Smooth muscle cell (in vitro differentiated cells): ENCODE measurements around the gene ZMYND8. TPM values are rescaled to one million over a fixed set of nuclear protein-coding genes. Genes with fewer than 3 reads are reported as not detected.

Source experiments
- DNase-seq: peaks from one replicate; lab custom pipeline; 2025; ENCODE audit not compliant: unreplicated experiment; lab: John Stamatoyannopoulos, UW
- H2AFZ ChIP-seq: fragments of 200-600 bp; sonication (generic); 2 replicates; pipeline ENCODE4 v1.6.0; 2016; ENCODE audit warnings: antibody characterized with exemption, low read depth, mild to moderate bottlenecking
- H3F3A ChIP-seq: fragments of 200-600 bp; sonication (generic); 2 replicates; pipeline ENCODE4 v1.6.0; 2017; ENCODE audit warnings: antibody characterized with exemption, low read depth
- H3K27ac ChIP-seq: fragments of 200-600 bp; sonication (generic); 2 replicates; pipeline ENCODE4 v1.5.1; 2016; ENCODE audit warnings: low read depth, mild to moderate bottlenecking
- H3K27me3 ChIP-seq: fragments of 200-600 bp; sonication (generic); 2 replicates; pipeline ENCODE4 v1.6.1; 2016; ENCODE audit warnings: low read depth, mild to moderate bottlenecking
- H3K36me3 ChIP-seq: fragments of 200-600 bp; sonication (generic); 2 replicates; pipeline ENCODE4 v1.5.1; 2016; ENCODE audit warnings: low read depth
- H3K4me1 ChIP-seq: fragments of 200-600 bp; sonication (generic); 2 replicates; pipeline ENCODE4 v1.5.1; 2016; ENCODE audit warnings: low read depth
- H3K4me2 ChIP-seq: fragments of 200-600 bp; sonication (generic); 2 replicates; pipeline ENCODE4 v1.6.0; 2016; ENCODE audit warnings: mild to moderate bottlenecking
- H3K4me3 ChIP-seq: fragments of 200-600 bp; sonication (generic); 2 replicates; pipeline ENCODE4 v1.5.1; 2016; ENCODE audit warnings: mild to moderate bottlenecking
- H3K79me2 ChIP-seq: fragments of 200-600 bp; sonication (generic); 2 replicates; pipeline ENCODE4 v1.6.0; 2016; ENCODE audit warnings: low read depth, mild to moderate bottlenecking
- H3K9ac ChIP-seq: fragments of 200-600 bp; sonication (generic); 2 replicates; pipeline ENCODE4 v1.6.0; 2016; ENCODE audit warnings: low read depth
- H3K9me3 ChIP-seq: fragments of 200-600 bp; sonication (generic); replicated peaks from 2 replicates; pipeline ENCODE4 v1.5.1; 2016; ENCODE audit warnings: low read depth
- H4K20me1 ChIP-seq: fragments of 200-600 bp; sonication (generic); 2 replicates; pipeline ENCODE4 v1.6.0; 2016; ENCODE audit warnings: low read depth
- WGBS: methylation state at CpG from one replicate; pipeline ENCODE4 v1.1.7; 2016; ENCODE audit warnings: low lambda C conversion rate; 5-methylcytosine and 5-hydroxymethylcytosine counted together
- polyA plus RNA-seq: library from polyadenylated mRNA; unstranded; fragments of >200 nt; fragmentation: Nextera tagmentation; extraction: Ambion mirVana; gene quantifications from 2 replicates; pipeline ENCODE4 v1.2.1, GENCODE V29; 2016
- total RNA-seq: library from RNA; depleted of rRNA; stranded (reverse); fragments of >200 nt; gene quantifications from 2 replicates; pipeline ENCODE4 v1.2.3, GENCODE V29; 2014
- TF ChIP-seq, protein P1 (sequence below): fragments of 200-600 bp; sonication (generic); IDR thresholded peaks from 2 replicates; pipeline ENCODE4 v1.5.1; 2017; ENCODE audit warnings: borderline replicate concordance, mild to moderate bottlenecking, antibody characterized with exemption; ENCODE audit not compliant: insufficient read depth, poor library complexity, severe bottlenecking

The ZMYND8 gene
- total and polyA plus RNA-seq, 2 experiments from 2014 or later = 15.2 to 24.1 TPM

GRCh38 chr20:47164140-47164539 lies 192.4 kb downstream of the ZMYND8 start:
- no peak for DNase-seq
- no peak overlapping the region for H2AFZ ChIP-seq
- no peaks in the 10 kb centered on the region for H3K4me1 ChIP-seq

DNA sequence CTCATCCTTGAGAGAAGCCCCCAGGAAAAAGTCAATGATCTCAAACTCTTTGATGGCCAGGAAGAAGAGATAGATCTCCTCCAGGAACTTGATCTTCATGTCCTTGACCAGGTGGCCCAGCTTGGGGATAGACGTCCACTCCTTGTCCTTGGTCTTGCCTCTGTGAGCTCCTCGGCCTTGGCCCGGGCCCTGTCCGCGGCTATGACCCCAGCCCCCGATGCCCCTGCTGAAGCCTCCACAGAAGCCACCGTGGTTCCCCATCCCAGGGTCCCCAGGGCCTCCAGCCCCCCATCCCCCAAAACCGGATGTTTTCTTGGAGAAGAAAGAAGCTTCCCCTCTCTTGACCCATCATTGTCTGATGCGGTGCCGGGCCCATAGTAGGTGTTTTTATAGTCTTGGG lies 195.1 kb downstream of the ZMYND8 start:
- no peak for DNase-seq
- Histone ChIP-seq H3K4me1 (no peaks in the 10 kb centered on the region), H3K4me2 (no peak overlapping the region), H3K9me3 (no peaks in the 10 kb centered on the region), H2AFZ (no peak overlapping the region), H3K27me3 (no peaks in the 10 kb centered on the region), H3K4me3 (no peak overlapping the region), H3K79me2 (no peaks in the 10 kb centered on the region), H3F3A (no peaks in the 10 kb centered on the region), H3K9ac (no peak overlapping the region), H4K20me1 (no peaks in the 10 kb centered on the region), H3K27ac (no peak overlapping the region), H3K36me3 (no peaks in the 10 kb centered on the region)
- WGBS = 94% methylated on average over 10 of the region's 10 CpGs
- TF ChIP-seq, protein P1, sequence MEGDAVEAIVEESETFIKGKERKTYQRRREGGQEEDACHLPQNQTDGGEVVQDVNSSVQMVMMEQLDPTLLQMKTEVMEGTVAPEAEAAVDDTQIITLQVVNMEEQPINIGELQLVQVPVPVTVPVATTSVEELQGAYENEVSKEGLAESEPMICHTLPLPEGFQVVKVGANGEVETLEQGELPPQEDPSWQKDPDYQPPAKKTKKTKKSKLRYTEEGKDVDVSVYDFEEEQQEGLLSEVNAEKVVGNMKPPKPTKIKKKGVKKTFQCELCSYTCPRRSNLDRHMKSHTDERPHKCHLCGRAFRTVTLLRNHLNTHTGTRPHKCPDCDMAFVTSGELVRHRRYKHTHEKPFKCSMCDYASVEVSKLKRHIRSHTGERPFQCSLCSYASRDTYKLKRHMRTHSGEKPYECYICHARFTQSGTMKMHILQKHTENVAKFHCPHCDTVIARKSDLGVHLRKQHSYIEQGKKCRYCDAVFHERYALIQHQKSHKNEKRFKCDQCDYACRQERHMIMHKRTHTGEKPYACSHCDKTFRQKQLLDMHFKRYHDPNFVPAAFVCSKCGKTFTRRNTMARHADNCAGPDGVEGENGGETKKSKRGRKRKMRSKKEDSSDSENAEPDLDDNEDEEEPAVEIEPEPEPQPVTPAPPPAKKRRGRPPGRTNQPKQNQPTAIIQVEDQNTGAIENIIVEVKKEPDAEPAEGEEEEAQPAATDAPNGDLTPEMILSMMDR = no peak

More at GRCh38 chr20:47164140-47164539, 192.4 kb downstream of the ZMYND8 start:
- Histone ChIP-seq H3K27ac (no peak overlapping the region), H4K20me1 (no peaks in the 10 kb centered on the region), H3K79me2 (no peaks in the 10 kb centered on the region), H3F3A (no peaks in the 10 kb centered on the region), H3K9ac (no peak overlapping the region), H3K9me3 (no peaks in the 10 kb centered on the region), H3K36me3 (no peaks in the 10 kb centered on the region), H3K27me3 (no peaks in the 10 kb centered on the region), H3K4me2 (no peak overlapping the region), H3K4me3 (no peak overlapping the region)
- TF ChIP-seq, protein P1 = no peak
- WGBS = 95% methylated on average over 13 of the region's 13 CpGs

GRCh38 chr20:47160992-47161391 lies 195.5 kb downstream of the ZMYND8 start:
- no peak overlapping the region for H3K4me2 ChIP-seq
- no peak overlapping the region for H3K4me3 ChIP-seq
- no peaks in the 10 kb centered on the region for H3K4me1 ChIP-seq
- no peaks in the 10 kb centered on the region for H4K20me1 ChIP-seq
- H3K27ac ChIP-seq = no peak overlapping the region
- H2AFZ ChIP-seq = no peak overlapping the region
- no peaks in the 10 kb centered on the region for H3F3A ChIP-seq
- H3K9ac ChIP-seq = no peak overlapping the region
- H3K79me2 ChIP-seq = no peaks in the 10 kb centered on the region
- TF ChIP-seq, protein P1 = no peak
- no peak for DNase-seq
- H3K9me3 ChIP-seq = no peaks in the 10 kb centered on the region
- 93% methylated on average over 14 of the region's 14 CpGs for WGBS
- H3K36me3 ChIP-seq = no peaks in the 10 kb centered on the region
- no peaks in the 10 kb centered on the region for H3K27me3 ChIP-seq

DNA sequence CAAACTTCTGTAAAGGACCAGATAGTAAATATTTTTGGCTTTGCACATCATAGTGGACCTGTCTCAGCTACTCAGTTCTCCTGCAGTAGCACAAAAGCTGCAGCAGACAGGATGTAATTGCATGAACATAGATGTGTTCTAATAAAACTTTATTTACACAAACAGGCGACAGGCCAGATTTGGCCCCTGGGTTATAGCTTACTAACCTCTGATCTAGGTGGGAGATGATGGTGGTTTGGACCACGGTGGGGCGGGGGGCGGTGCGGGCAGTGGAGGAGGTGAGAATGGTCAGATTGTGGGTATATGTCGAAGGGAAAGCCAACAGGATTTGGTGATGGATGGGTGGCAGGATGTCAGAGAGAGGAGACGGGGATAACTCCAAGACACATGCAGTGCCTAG lies 196.3 kb downstream of the ZMYND8 start:
- TF ChIP-seq, protein P1 = no peak
- H2AFZ ChIP-seq = no peak overlapping the region

More for the DNA sequence above, 196.3 kb downstream of the ZMYND8 start:
- no peak for DNase-seq
- H3K27ac ChIP-seq = no peak overlapping the region
- no peak overlapping the region for H3K4me3 ChIP-seq
- 96% methylated on average over 7 of the region's 7 CpGs for WGBS
- no peaks in the 10 kb centered on the region for H3K4me1 ChIP-seq
- H3K9me3 ChIP-seq = no peaks in the 10 kb centered on the region
- H3K79me2 ChIP-seq = no peaks in the 10 kb centered on the region
- H3K9ac ChIP-seq = no peak overlapping the region
- no peaks in the 10 kb centered on the region for H3K27me3 ChIP-seq
- H3F3A ChIP-seq = no peaks in the 10 kb centered on the region
- no peaks in the 10 kb centered on the region for H3K36me3 ChIP-seq
- H3K4me2 ChIP-seq = no peak overlapping the region
- no peaks in the 10 kb centered on the region for H4K20me1 ChIP-seq
